Measurements from ENCODE around the gene GPRASP3. TPM values are rescaled to one million over a fixed set of nuclear protein-coding genes. Genes with fewer than 3 reads are reported as not detected.
A peak's percentile ranks its signal among the peaks of the same experiment; 100 is the strongest.
"Not testable (repeated sequence)": the region's sequence is repeated elsewhere in the genome, so short reads cannot be mapped to it uniquely, and the experiment has no call there.

GPRASP3 gene
- total and polyA plus RNA-seq, 5 donors: 2.0 to 12.2 (median 9.5) TPM

DNA sequence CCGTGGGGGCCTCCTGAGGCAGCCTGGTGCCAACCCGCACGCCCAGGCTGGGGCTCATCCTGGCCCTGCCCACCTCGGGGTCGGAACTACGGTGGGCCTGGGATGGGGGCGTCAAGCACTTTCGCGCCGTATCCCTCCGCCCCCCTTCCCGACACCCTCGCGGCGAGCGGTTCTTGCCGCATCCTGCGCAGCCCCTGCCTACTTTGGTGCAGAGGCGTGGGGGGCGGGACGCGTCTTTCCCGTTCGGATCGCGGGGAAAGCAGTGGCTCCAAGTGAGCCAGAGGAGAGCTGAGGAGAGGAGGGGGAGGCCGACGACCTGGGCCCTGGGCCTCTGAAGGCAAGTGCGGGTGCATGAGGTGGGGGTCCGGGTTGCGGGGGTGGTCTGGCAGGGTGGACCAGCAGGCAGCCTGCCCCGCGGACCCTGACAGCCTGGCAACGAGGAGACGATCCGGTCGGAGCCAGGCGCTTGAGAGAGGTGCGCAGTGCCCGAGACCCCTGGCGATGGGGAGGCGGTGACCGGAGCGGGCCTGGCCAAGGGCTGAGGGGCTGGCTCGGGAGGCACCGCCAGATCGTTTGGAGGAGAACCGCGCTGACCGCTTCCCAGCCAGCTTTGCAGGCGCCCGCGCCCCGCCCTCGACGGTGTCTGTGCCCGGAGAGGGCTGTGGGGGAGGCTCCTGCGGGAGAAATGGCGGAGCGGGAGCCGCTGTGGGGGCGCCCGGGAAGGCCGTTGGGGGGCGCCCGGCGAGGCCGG is 8.2 kb upstream of the GPRASP3 start, which contains the start of gene GPRASP2:
GPRASP2 (plus strand) TSS at position 233 of the 751 bp plus-strand sequence. CDS start 2,422 bp downstream, outside the sequence.
- no peaks in the 10 kb centered on the region for H3K9me3 ChIP-seq (ENCODE audit: control insufficient read depth, low read length)
- under 1% methylated on average over 68 of the region's 68 CpGs for WGBS
- peak within 1 kb of the TSS; percentile 73 for H3K27ac ChIP-seq (ENCODE audit: low read length)
- H3K27me3 ChIP-seq (ENCODE audit: control insufficient read depth, insufficient read depth): no peaks in the 10 kb centered on the region
- H3K4me1 ChIP-seq (ENCODE audit: control insufficient read depth, insufficient read depth, low read length): no peaks in the 10 kb centered on the region
- DNase-seq (peak; percentile 70 to 89 (median 88)), ATAC-seq (peak; percentile 93 to 94)
- peak within 1 kb of the TSS; percentile 53 for H3K4me3 ChIP-seq (ENCODE audit: low read length)
- intact Hi-C loops (cut with DNase I): no loop called here

DNA sequence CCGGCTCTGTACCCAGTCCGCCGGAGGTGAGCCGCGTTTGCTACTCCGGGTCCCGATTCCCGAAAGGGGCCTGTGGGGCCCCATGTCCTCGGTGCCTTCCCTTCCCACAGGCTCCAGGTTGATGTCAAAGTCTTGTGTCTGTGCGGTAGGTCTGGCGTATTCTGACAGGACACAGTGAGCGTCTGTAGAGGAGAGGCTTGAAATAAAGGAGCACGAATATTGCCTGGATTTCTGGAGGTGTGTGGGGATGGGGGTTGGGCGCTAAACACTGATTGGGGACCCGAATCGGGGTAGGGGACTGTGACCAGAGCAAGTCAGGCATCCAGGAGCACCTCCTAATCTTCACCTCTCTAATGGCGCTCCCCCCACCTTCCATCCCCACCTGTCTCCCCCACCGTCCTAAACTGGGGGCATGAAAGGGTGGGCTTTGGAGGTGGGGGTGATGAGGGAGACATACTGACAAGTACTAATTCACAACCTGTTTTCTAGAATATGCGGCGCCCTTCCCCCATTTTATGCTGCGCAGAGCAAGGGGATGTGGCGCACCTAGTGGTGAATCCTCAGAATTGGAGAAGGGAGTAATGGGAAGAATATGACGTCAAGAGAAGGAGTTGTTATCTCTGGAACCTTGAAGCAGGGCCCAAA is 7.4 kb upstream of the GPRASP3 start:
- no peaks in the 10 kb centered on the region for H3K4me1 ChIP-seq (ENCODE audit: control insufficient read depth, insufficient read depth, low read length)
- intact Hi-C loops (cut with DNase I): no loop called here
- DNase-seq (peak; percentile 51 to 74 (median 74)), ATAC-seq (peak; percentile 87)
- H3K27ac ChIP-seq (ENCODE audit: low read length): peak overlapping the region; percentile 73
- no peaks in the 10 kb centered on the region for H3K9me3 ChIP-seq (ENCODE audit: control insufficient read depth, low read length)
- WGBS: 2% methylated on average over 23 of the region's 23 CpGs
- peak overlapping the region; percentile 53 for H3K4me3 ChIP-seq (ENCODE audit: low read length)
- no peaks in the 10 kb centered on the region for H3K27me3 ChIP-seq (ENCODE audit: control insufficient read depth, insufficient read depth)

DNA sequence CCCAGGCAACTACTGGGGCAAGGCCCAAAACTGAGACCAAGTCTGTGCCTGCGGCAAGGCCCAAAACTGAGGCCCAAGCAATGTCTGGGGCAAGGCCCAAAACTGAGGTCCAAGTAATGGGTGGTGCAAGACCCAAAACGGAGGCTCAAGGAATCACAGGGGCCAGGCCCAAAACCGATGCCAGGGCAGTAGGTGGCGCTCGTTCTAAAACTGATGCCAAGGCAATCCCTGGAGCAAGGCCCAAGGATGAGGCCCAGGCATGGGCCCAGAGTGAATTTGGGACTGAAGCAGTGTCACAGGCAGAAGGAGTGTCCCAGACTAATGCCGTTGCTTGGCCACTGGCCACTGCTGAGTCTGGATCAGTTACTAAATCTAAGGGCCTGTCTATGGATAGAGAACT is 5.5 kb upstream of the GPRASP3 start:
- H3K4me3 ChIP-seq (ENCODE audit: low read length): no peak overlapping the region
- WGBS: 81% methylated on average over 6 of the region's 6 CpGs
- no peak overlapping the region for H3K27ac ChIP-seq (ENCODE audit: low read length)
- H3K27me3 ChIP-seq (ENCODE audit: control insufficient read depth, insufficient read depth): no peaks in the 10 kb centered on the region
- H3K9me3 ChIP-seq (ENCODE audit: control insufficient read depth, low read length): no peaks in the 10 kb centered on the region
- intact Hi-C loops (cut with DNase I): no loop called here
- DNase-seq (no peak), ATAC-seq (no peak)
- H3K4me1 ChIP-seq (ENCODE audit: control insufficient read depth, insufficient read depth, low read length): no peaks in the 10 kb centered on the region

DNA sequence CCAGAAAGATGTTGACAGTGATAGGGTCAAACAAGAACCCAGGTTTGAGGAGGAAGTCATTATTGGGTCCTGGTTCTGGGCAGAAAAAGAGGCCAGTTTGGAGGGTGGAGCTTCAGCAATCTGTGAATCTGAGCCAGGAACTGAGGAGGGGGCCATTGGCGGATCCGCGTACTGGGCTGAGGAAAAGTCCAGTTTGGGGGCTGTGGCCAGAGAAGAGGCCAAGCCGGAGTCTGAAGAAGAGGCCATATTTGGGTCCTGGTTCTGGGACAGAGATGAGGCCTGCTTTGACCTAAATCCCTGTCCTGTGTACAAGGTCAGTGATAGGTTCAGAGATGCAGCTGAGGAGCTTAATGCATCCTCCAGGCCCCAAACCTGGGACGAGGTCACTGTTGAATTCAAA is 4.6 kb upstream of the GPRASP3 start:
- no peak for DNase-seq
- WGBS: 90% methylated on average over 5 of the region's 5 CpGs
- intact Hi-C loops (cut with DNase I): no loop called here
- Histone ChIP-seq H3K27ac (ENCODE audit: low read length) (no peak overlapping the region), H3K4me1 (ENCODE audit: control insufficient read depth, insufficient read depth, low read length) (no peaks in the 10 kb centered on the region), H3K27me3 (ENCODE audit: control insufficient read depth, insufficient read depth) (no peaks in the 10 kb centered on the region), H3K4me3 (ENCODE audit: low read length) (no peak overlapping the region), H3K9me3 (ENCODE audit: control insufficient read depth, low read length) (no peaks in the 10 kb centered on the region)
- no peak for ATAC-seq

DNA sequence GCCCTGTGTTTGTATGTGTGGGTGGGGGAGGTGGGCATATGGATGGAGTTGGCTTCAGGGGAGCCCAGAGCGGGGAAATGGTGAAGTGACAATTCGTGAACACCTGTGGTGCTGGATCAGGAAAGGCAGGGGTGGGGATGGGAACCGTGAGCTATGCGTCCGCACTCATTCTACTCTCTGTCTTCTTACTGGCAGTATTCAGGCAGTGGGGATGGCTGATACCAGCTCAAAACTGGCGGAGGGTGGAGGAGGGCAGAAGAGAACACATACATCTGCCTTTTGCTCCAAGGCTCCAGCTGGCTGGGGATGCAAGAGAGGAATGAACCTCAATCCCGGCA is 595 bp downstream of the GPRASP3 start:
- H3K9me3 ChIP-seq (ENCODE audit: control insufficient read depth, low read length); H3K27me3 ChIP-seq (ENCODE audit: control insufficient read depth, insufficient read depth); intact Hi-C loops (cut with DNase I); DNase-seq; H3K4me1 ChIP-seq (ENCODE audit: control insufficient read depth, insufficient read depth, low read length); ATAC-seq; H3K27ac ChIP-seq (ENCODE audit: low read length): not testable (repeated sequence)
- peak overlapping the region; percentile 46 for H3K4me3 ChIP-seq (ENCODE audit: low read length)
- WGBS: 51% methylated on average over 7 of the region's 7 CpGs

DNA sequence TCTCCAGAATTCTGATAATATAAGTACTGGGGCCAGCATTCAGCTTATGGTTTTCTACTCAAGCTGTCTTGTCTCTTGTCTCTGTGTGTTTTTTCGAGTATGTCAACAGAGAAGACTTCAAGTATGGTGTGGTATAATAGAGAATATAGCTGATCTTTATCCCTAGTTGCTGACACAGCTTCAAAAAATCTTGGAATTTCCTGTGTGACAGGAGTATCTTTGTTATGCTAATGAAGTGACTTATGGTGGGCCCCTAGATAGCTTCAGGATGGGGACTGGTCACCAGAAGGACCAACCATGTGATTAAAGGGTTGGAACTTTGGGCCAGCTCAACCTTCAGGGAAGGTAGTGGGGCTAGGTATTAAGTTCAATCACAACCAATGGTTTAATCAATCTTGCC is 2.9 kb downstream of the GPRASP3 start:
- H3K9me3 ChIP-seq (ENCODE audit: control insufficient read depth, low read length): no peaks in the 10 kb centered on the region
- WGBS: 87% methylated on average over 1 of the region's 1 CpG
- no peak overlapping the region for H3K27ac ChIP-seq (ENCODE audit: low read length)
- no peaks in the 10 kb centered on the region for H3K4me1 ChIP-seq (ENCODE audit: control insufficient read depth, insufficient read depth, low read length)
- no peaks in the 10 kb centered on the region for H3K27me3 ChIP-seq (ENCODE audit: control insufficient read depth, insufficient read depth)
- no peak for ATAC-seq
- DNase-seq: no peak
- intact Hi-C loops (cut with DNase I): no loop called here
- no peak overlapping the region for H3K4me3 ChIP-seq (ENCODE audit: low read length)

DNA sequence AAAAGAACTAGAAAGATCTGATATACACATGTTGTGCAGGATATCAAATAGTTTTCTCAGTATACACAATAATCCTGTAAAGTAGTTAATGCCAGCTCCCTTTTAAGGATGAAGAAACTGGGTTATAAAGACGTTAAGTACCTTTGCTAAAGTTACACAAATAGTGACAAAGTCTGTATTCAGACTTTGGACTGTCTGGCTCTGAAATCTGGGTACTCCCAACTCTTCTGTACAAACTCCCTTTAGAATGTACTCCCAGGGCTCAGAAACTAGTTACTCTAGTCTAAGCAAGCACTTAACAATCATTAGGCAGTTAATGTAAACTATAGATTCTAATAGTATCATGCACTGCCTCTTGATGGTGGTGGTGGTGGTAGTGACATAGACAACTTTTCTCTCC is 7.2 kb downstream of the GPRASP3 start:
- no peak for DNase-seq
- WGBS: 66% methylated on average over 1 of the region's 1 CpG
- Histone ChIP-seq H3K4me3 (ENCODE audit: low read length) (no peak overlapping the region), H3K9me3 (ENCODE audit: control insufficient read depth, low read length) (no peaks in the 10 kb centered on the region), H3K27me3 (ENCODE audit: control insufficient read depth, insufficient read depth) (no peaks in the 10 kb centered on the region), H3K4me1 (ENCODE audit: control insufficient read depth, insufficient read depth, low read length) (no peaks in the 10 kb centered on the region), H3K27ac (ENCODE audit: low read length) (no peak overlapping the region)
- ATAC-seq: no peak
- intact Hi-C loops (cut with DNase I): no loop called here

DNA sequence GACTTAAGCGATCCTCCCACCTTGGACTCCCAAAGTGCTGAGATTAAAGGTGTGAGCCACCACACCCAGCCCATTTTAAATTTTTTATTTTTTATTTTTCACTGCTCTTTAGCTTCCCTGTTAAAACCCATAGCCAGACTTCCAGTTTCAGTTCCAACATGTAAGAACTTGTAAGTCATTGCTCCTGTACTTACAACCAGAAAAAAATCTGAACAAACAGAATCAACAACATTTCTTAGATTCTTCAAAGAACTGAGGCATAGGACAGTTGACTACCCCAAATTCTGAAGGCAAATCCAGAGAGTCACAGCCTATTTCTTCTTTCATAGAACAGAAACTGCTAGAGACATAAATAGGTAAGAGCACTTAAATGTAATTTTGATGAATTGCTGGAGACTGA is 8.1 kb downstream of the GPRASP3 start:
- DNase-seq (no peak), ATAC-seq (no peak)
- intact Hi-C loops (cut with DNase I): no loop called here
- H3K27ac ChIP-seq (ENCODE audit: low read length): no peak overlapping the region
- WGBS: 94% methylated on average over 1 of the region's 1 CpG
- H3K9me3 ChIP-seq (ENCODE audit: control insufficient read depth, low read length): no peaks in the 10 kb centered on the region
- H3K4me1 ChIP-seq (ENCODE audit: control insufficient read depth, insufficient read depth, low read length): no peaks in the 10 kb centered on the region
- no peaks in the 10 kb centered on the region for H3K27me3 ChIP-seq (ENCODE audit: control insufficient read depth, insufficient read depth)
- H3K4me3 ChIP-seq (ENCODE audit: low read length): no peak overlapping the region

DNA sequence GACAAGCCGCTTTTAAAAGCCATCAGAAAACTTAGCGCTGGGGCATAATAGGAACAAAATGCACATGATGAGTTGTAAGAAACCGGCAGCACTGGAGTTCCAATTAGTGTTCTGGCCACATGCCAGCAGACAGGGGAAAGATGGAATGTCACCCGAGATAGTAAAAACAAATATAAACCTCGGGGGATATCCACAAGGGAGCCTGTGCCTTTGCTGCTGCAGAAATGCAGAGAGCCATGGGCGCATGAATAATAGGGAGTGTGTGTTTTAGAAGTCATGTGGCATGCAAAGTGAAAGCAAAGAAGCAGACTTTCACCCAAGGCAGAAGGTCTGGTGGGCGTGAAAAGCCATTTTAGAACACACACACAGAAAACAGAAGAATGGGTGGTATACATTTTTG is 19.1 kb downstream of the GPRASP3 start:
- no peak for ATAC-seq
- H3K9me3 ChIP-seq (ENCODE audit: control insufficient read depth, low read length): no peaks in the 10 kb centered on the region
- 50% methylated on average over 7 of the region's 7 CpGs for WGBS
- no peaks in the 10 kb centered on the region for H3K27me3 ChIP-seq (ENCODE audit: control insufficient read depth, insufficient read depth)
- H3K4me3 ChIP-seq (ENCODE audit: low read length): no peak overlapping the region
- no peaks in the 10 kb centered on the region for H3K4me1 ChIP-seq (ENCODE audit: control insufficient read depth, insufficient read depth, low read length)
- intact Hi-C loops (cut with DNase I): no loop called here
- no peak for DNase-seq
- no peak overlapping the region for H3K27ac ChIP-seq (ENCODE audit: low read length)

DNA sequence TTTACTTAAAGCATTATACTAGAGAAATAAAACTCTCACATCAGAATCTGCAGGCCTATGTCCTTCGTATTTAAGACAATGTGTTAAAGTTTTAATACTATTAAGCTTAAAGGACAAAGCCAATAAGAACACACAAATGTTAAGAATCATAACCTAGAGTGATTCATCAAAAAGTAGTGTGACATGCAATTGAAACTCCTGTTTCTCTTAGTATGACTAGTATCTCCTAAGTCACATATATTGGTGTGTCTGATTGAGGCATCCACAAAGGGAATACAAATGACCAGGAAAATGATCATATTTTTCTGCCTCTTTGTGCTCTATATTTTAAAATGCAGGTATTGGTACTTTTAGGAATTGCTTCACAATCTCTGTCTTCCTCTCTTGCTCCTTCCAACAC is 23.8 kb downstream of the GPRASP3 start:
- intact Hi-C loops (cut with DNase I): no loop called here
- no peak overlapping the region for H3K4me3 ChIP-seq (ENCODE audit: low read length)
- DNase-seq (no peak), ATAC-seq (no peak)
- H3K27ac ChIP-seq (ENCODE audit: low read length): no peak overlapping the region
- no peaks in the 10 kb centered on the region for H3K9me3 ChIP-seq (ENCODE audit: control insufficient read depth, low read length)
- no peaks in the 10 kb centered on the region for H3K27me3 ChIP-seq (ENCODE audit: control insufficient read depth, insufficient read depth)
- 95% methylated on average over 1 of the region's 1 CpG for WGBS
- H3K4me1 ChIP-seq (ENCODE audit: control insufficient read depth, insufficient read depth, low read length): no peaks in the 10 kb centered on the region

DNA sequence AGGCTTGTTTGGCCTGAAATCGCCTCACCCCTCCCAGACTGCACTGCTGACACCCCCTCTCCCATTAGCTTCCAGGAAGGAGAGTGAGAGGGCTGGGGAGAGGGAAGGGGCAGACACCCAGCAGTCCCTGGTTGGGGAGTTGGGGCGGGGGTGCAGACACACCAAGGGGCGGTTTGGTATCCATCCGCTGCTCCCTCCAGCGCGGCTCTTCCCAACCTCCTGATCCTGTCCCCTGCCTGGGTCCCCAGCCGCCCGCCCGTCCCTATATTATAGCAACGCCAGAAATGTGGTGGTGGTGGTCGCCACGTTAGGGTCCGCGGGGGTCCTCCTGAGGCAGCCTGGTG is 24.9 kb downstream of the GPRASP3 start:
- no peaks in the 10 kb centered on the region for H3K9me3 ChIP-seq (ENCODE audit: control insufficient read depth, low read length)
- H3K4me1 ChIP-seq (ENCODE audit: control insufficient read depth, insufficient read depth, low read length): no peaks in the 10 kb centered on the region
- peak overlapping the region; percentile 55 for H3K4me3 ChIP-seq (ENCODE audit: low read length)
- H3K27me3 ChIP-seq (ENCODE audit: control insufficient read depth, insufficient read depth): no peaks in the 10 kb centered on the region
- intact Hi-C loops (cut with DNase I): no loop called here
- ATAC-seq (peak in 1 of 2 donors; percentile 36), DNase-seq (peak in 1 of 3 donors; percentile 28)
- no peak overlapping the region for H3K27ac ChIP-seq (ENCODE audit: low read length)
- 24% methylated on average over 14 of the region's 14 CpGs for WGBS
